ENCODE measurements around the gene MTSS2. TPM values are rescaled to one million over a fixed set of nuclear protein-coding genes. Genes with fewer than 3 reads are reported as not detected.

The MTSS2 gene
- total RNA-seq, 1 donor from 2014 or later, result 92.2 TPM

DNA sequence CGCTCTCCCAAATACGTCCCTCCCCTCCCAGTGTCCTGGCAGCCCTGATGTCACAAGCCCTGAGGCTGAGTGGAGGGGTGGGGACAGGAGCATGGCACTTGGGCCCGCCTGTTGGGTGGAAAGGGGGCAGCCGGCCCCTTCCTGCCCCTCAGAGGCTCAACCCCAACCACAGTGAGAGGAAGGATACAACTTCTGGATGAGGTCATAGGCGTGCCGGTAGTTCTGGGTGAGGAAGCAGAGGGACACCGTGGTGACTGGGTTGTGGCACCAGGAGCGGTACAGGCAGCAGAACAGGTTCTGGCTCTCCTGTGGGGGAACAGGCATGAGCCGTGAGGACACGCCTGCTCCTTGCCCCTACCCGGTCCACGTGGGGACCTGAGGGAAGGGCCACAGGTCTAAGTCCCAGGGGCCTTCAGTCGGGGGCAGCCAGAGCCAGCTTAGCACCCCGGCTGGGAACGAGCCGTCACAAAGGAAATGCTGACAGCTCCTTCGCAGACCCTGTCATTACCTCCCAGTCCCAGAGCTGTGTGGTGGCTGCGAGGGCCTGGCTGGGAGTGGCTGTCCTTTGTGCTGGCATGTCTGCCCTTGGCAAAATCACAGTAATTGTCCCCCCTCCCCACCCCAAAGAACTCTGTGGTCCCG, 11.2 kb upstream of the MTSS2 start:
- peak overlapping the region; percentile 58 for H3K4me3 Mint-ChIP-seq
- H3K9me3 Mint-ChIP-seq, result no peaks in the 10 kb centered on the region
- DNase-seq (ENCODE audit: extremely low spot score, unreplicated experiment), result no peak
- peak overlapping the region; percentile 98 for H3K27ac Mint-ChIP-seq
- TF ChIP-seq, protein P1, sequence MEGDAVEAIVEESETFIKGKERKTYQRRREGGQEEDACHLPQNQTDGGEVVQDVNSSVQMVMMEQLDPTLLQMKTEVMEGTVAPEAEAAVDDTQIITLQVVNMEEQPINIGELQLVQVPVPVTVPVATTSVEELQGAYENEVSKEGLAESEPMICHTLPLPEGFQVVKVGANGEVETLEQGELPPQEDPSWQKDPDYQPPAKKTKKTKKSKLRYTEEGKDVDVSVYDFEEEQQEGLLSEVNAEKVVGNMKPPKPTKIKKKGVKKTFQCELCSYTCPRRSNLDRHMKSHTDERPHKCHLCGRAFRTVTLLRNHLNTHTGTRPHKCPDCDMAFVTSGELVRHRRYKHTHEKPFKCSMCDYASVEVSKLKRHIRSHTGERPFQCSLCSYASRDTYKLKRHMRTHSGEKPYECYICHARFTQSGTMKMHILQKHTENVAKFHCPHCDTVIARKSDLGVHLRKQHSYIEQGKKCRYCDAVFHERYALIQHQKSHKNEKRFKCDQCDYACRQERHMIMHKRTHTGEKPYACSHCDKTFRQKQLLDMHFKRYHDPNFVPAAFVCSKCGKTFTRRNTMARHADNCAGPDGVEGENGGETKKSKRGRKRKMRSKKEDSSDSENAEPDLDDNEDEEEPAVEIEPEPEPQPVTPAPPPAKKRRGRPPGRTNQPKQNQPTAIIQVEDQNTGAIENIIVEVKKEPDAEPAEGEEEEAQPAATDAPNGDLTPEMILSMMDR (conservative IDR thresholded peaks at IDR 0.05), result no peak
- H3K36me3 Mint-ChIP-seq, result no peaks in the 10 kb centered on the region
- peaks cover 21% of the 10 kb centered on the region for H3K4me1 Mint-ChIP-seq (ENCODE audit: unreplicated experiment)
- no peaks in the 10 kb centered on the region for H3K27me3 Mint-ChIP-seq

DNA sequence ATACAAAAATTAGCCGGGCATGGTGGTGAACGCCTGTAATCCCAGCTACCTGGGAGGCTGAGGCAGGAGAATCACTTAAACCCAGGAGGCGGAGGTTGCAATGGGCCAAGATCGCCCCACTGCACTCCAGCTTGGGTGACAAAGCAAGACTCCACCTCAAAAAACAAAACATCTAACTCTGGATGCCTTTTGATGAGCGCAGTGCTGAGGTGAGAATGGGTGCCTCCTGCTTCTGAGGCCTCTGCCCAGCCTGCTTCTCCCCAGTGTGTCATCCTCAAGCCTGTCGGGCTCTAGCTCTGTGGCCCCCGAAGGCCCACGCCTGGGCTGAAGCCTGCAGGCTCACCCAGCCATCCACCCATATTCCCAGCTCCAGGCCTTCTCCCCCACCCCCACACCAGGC, 10.5 kb upstream of the MTSS2 start:
- TF ChIP-seq, protein P1 (conservative IDR thresholded peaks at IDR 0.05), result no peak
- Mint-ChIP-seq H3K36me3 (no peaks in the 10 kb centered on the region), H3K4me3 (no peak overlapping the region), H3K27me3 (no peaks in the 10 kb centered on the region), H3K27ac (peak overlapping the region; percentile 98), H3K9me3 (no peaks in the 10 kb centered on the region), H3K4me1 (ENCODE audit: unreplicated experiment) (peaks cover 17% of the 10 kb centered on the region)
- DNase-seq (ENCODE audit: extremely low spot score, unreplicated experiment), result no peak

DNA sequence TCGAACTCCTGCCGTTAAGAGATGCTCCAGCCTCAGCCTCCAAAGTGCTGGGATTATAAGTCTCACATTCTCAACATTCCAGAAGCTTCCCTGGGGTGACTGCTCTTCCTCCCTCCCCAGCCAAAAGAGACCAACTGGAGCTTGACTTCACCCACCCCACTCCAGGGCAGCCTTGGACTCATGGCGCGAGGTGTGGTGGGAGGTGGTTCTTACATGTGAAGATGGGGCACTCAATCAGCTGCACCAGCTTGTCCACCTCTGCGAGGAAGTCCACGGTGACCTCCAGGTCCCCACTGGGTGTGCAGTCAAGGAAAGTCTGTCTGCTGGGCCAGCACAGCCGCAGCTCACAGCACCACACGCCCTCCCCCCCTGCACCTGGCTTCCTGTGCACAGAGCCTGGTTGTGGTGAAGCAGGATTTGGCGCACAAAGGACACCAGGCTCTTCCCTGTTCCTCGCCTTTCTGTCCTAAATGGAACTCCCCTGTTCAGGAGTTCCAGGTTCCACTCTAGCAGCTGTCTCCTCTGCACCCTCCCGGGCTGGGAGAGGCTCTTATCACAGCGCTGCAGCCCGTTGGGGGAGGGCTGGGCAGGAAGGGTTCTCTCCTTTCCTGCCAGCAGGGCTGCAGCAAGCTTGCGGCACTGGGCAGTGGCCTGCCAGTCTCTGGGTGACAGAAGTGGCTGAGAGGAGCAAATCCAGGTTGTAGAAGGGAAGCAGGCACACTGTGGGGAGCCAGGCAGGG, 9.6 kb upstream of the MTSS2 start:
- Mint-ChIP-seq H3K4me3 (peak overlapping the region; percentile 52), H3K9me3 (no peaks in the 10 kb centered on the region), H3K27ac (peak overlapping the region; percentile 98), H3K4me1 (ENCODE audit: unreplicated experiment) (peaks cover 23% of the 10 kb centered on the region), H3K36me3 (no peaks in the 10 kb centered on the region), H3K27me3 (no peaks in the 10 kb centered on the region)
- TF ChIP-seq, protein P1 (conservative IDR thresholded peaks at IDR 0.05), result no peak
- DNase-seq (ENCODE audit: extremely low spot score, unreplicated experiment), result no peak

DNA sequence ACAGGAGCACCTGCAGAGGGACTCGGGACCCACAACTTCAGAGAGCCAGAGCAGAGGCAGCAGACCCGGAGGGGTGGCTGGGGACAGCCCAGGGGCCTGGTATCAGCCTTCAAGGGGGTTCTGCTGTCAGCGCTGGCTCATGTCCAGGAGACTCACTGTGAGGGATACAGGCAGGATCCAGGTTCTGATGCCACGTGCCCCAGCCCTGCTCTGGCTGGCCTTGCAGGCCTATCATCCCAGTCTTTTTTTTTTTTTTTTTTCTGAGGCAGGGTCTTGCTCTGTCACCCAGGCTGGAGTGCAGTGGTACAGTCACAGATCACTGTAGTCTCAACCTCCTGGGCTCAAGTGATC, 9.0 kb upstream of the MTSS2 start:
- TF ChIP-seq, protein P1 (conservative IDR thresholded peaks at IDR 0.05), result no peak
- DNase-seq (ENCODE audit: extremely low spot score, unreplicated experiment), result no peak
- no peak overlapping the region for H3K4me3 Mint-ChIP-seq
- no peaks in the 10 kb centered on the region for H3K36me3 Mint-ChIP-seq
- peaks cover 23% of the 10 kb centered on the region for H3K4me1 Mint-ChIP-seq (ENCODE audit: unreplicated experiment)
- no peaks in the 10 kb centered on the region for H3K27me3 Mint-ChIP-seq
- H3K27ac Mint-ChIP-seq, result peak overlapping the region; percentile 76
- no peaks in the 10 kb centered on the region for H3K9me3 Mint-ChIP-seq

DNA sequence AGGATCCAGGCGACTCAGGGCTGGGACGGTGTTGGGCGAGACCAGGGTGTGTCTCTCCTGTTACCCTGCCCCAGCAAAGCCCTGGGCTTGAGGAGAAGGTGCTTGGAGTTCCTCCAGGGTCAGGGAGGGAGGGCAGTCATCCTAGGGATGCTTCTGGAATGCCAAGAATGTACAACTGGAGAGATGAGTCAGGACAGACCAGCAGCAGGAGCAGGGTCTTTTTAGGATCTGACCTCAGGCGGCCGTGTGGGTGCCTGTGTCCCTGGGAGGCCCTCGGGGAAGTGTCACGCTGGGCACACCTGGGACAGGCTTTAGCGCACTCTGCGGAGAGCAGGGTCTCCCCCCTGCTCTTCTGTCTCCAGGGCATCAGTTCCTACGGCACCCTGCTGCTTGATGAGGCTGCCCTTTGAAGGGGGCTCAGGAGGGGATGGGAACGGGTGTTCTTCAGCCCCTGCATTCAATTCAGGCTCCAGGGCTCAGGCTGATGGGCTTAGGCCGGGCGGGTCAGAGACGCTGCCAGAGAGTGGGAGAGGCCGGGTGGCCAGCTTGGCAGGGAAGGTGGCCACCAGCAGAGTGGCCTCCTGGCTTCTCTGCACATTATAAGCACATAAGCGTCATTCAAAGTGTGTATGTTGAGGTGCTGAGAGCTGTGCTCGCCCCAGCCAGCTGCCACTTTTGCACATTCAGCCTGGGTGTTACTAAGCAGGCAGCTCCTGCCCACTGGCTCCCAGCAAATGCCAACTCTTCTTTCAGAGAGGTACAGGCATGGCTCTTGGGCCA, 8.4 kb upstream of the MTSS2 start:
- Mint-ChIP-seq H3K27ac (peak overlapping the region; percentile 76), H3K36me3 (no peaks in the 10 kb centered on the region), H3K4me1 (ENCODE audit: unreplicated experiment) (peaks cover 23% of the 10 kb centered on the region), H3K4me3 (no peak overlapping the region), H3K27me3 (no peaks in the 10 kb centered on the region), H3K9me3 (no peaks in the 10 kb centered on the region)
- TF ChIP-seq, protein P1 (conservative IDR thresholded peaks at IDR 0.05), result no peak
- no peak for DNase-seq (ENCODE audit: extremely low spot score, unreplicated experiment)
